Kidney tubule cell (primary cell): Measurements from ENCODE around the gene UNKL.

Experiments used
- DNase-seq: peaks from one replicate; pipeline ENCODE4 v3.0.0-alpha.2; 2018; ENCODE audit warnings: low spot score

The UNKL gene

GRCh38 chr16:1414532-1415260 is at the start of gene UNKL:
Gene UNKL, minus strand, starts transcription at chr16:1414704. Its CDS starts 13 bp downstream, at chr16:1414691.
- peak; percentile 53 for DNase-seq

GRCh38 chr16:1461146-1461545 is 46.6 kb upstream of the UNKL start:
- no peak for DNase-seq

GRCh38 chr16:1460602-1461138 is 46.2 kb upstream of the UNKL start:
- DNase-seq = no peak

- DNase-seq = no peak
Measured at GRCh38 chr16:1459967-1460366, 45.5 kb upstream of the UNKL start.

- no peak for DNase-seq
Measured at GRCh38 chr16:1458977-1459341, 44.5 kb upstream of the UNKL start.

GRCh38 chr16:1458336-1458976 is 44.0 kb upstream of the UNKL start:
- DNase-seq = no peak

- no peak for DNase-seq
Measured at GRCh38 chr16:1457489-1458245, 43.2 kb upstream of the UNKL start.

GRCh38 chr16:1456951-1457350 is 42.4 kb upstream of the UNKL start:
- no peak for DNase-seq

GRCh38 chr16:1455190-1456171 is 41.0 kb upstream of the UNKL start:
- DNase-seq = no peak

- no peak for DNase-seq
Measured at GRCh38 chr16:1454561-1454960, 40.1 kb upstream of the UNKL start.

GRCh38 chr16:1453316-1453715 is 38.8 kb upstream of the UNKL start:
- no peak for DNase-seq

GRCh38 chr16:1452530-1452929 is 38.0 kb upstream of the UNKL start:
- DNase-seq = no peak

GRCh38 chr16:1451702-1452392 is 37.3 kb upstream of the UNKL start:
- DNase-seq = no peak

GRCh38 chr16:1450841-1451240 is 36.3 kb upstream of the UNKL start:
- DNase-seq = no peak

GRCh38 chr16:1450218-1450617 is 35.7 kb upstream of the UNKL start:
- DNase-seq = no peak

GRCh38 chr16:1449201-1449788 is 34.8 kb upstream of the UNKL start:
- DNase-seq = no peak

GRCh38 chr16:1448536-1449116 is 34.1 kb upstream of the UNKL start:
- DNase-seq = no peak

GRCh38 chr16:1447965-1448364 is 33.5 kb upstream of the UNKL start:
- no peak for DNase-seq

- no peak for DNase-seq
Measured at GRCh38 chr16:1446296-1447080, 32.0 kb upstream of the UNKL start.
